Stimulated activated naive B cell treated with anti-CD40 and anti-IgM and Interleukin-4, amounts not matched to agents 10 μg/mL and 1 μg/mL and 100 μg/mL, for 72 hours (primary cell): ENCODE data around the gene SEMA3C.

Source experiments
- ATAC-seq, 2 donors: fragments of 150-1000 bp; cut with Tn5 transposase; replicated peaks; 2 replicates each; pipeline ENCODE4 v1.10.0; 2021; ENCODE audit warnings: moderate library complexity in 1 of 2
- DNase-seq: peaks from one replicate; pipeline ENCODE4 v3.0.0; 2021
- H3K27ac Mint-ChIP-seq: one replicate; pipeline ENCODE4 v1.8.0; 2022; ENCODE audit warnings: mild to moderate bottlenecking, mixed read lengths
- H3K27me3 Mint-ChIP-seq, 2 donors: one replicate each; pipeline ENCODE4 v1.8.0; 2022; ENCODE audit warnings: mixed read lengths in 2 of 2
- H3K36me3 Mint-ChIP-seq, 2 donors: one replicate each; pipeline ENCODE4 v1.8.0; 2022; ENCODE audit warnings: mixed read lengths in 2 of 2, mild to moderate bottlenecking in 1 of 2
- H3K4me1 Mint-ChIP-seq, 2 donors: one replicate each; pipeline ENCODE4 v1.8.0; 2022; ENCODE audit warnings: mixed read lengths in 2 of 2, mild to moderate bottlenecking in 1 of 2
- H3K4me3 Mint-ChIP-seq, 2 donors: one replicate each; pipeline ENCODE4 v1.8.0; 2022; ENCODE audit warnings: mild to moderate bottlenecking in 2 of 2, mixed read lengths in 2 of 2, moderate library complexity in 1 of 2
- H3K9me3 Mint-ChIP-seq, 2 donors: one replicate each; pipeline ENCODE4 v1.8.0; 2022; ENCODE audit warnings: mixed read lengths in 2 of 2, mild to moderate bottlenecking in 1 of 2

SEMA3C gene

DNA sequence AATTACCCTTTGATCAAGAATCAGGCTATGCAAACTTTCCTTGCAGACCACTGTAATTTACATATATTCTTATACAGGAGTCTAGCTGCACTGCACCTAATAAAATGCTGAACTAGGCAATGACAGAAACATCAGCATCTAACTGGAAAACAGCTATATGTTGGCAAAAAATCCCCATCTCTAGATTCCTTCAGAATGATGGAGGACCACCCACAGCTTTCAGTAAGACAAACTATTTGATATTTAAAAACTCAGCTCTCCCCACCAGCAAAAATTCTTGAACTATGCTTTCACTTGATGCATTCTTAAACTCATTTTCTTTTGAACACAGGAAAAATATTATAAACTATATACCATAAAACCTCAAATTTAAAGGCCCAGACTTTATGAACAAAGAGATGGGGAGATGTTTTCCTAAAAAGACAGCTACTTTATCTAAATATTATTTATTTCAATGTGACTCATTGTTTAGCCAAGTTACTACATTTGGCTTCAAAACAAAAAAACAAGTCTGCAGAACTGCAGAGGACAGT, 77.4 kb downstream of the SEMA3C start:
- H3K27ac Mint-ChIP-seq: no peak overlapping the region
- no peaks in the 10 kb centered on the region for H3K27me3 Mint-ChIP-seq
- no peaks in the 10 kb centered on the region for H3K4me1 Mint-ChIP-seq
- peaks cover 0 to 3% of the 10 kb centered on the region in 2 donors for H3K9me3 Mint-ChIP-seq
- no peak overlapping the region for H3K4me3 Mint-ChIP-seq
- no peak for DNase-seq
- H3K36me3 Mint-ChIP-seq: no peaks in the 10 kb centered on the region
- ATAC-seq: no peak

DNA sequence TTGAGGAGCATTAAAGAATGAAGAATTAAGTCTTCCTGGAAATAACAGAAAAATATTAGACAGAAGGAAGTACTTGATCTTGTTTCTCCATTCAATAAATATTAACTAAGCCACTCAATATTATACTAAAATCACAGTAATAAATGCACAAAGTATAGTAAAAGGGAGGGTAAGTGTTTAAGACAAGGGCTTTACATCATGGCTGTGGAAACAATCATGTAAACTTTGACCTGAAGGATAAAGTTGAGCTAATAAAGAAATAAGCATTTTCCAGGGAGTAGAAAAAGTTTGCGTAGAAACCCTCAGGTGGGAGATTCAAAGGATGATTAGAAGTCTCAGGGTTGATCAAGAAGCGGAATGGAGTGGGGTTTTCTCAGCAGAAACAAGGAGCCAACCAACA, 78.2 kb downstream of the SEMA3C start:
- H3K27ac Mint-ChIP-seq: no peak overlapping the region
- ATAC-seq (no peak), DNase-seq (no peak)

DNA sequence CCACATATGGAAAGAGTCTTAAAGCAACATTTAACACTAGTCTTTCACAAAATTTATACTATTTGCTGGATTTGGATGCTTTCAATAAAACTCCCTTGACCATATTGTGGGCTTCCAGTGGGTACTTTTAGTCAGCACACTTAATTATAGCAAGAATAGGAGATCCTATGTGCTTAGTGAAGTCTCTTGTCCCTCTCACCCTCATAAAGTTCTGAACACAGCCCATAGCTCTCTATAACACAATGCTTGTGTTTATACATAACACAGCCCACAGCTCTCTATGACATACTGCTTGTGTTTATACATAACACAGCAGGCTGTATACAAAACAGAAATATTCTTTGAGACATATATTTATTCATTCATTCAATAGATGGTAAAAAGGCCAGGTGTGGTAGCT, 79.0 kb downstream of the SEMA3C start:
- Mint-ChIP-seq H3K27me3 (no peaks in the 10 kb centered on the region), H3K36me3 (no peaks in the 10 kb centered on the region), H3K9me3 (peaks cover 0 to 1% of the 10 kb centered on the region in 2 donors), H3K27ac (no peak overlapping the region), H3K4me1 (no peaks in the 10 kb centered on the region), H3K4me3 (no peak overlapping the region)
- DNase-seq (no peak), ATAC-seq (no peak)

More for the DNA sequence above, 78.2 kb downstream of the SEMA3C start:
- Mint-ChIP-seq H3K27me3 (no peaks in the 10 kb centered on the region), H3K36me3 (no peaks in the 10 kb centered on the region), H3K4me1 (no peaks in the 10 kb centered on the region), H3K4me3 (no peak overlapping the region), H3K9me3 (peaks cover 0 to 3% of the 10 kb centered on the region in 2 donors)

DNA sequence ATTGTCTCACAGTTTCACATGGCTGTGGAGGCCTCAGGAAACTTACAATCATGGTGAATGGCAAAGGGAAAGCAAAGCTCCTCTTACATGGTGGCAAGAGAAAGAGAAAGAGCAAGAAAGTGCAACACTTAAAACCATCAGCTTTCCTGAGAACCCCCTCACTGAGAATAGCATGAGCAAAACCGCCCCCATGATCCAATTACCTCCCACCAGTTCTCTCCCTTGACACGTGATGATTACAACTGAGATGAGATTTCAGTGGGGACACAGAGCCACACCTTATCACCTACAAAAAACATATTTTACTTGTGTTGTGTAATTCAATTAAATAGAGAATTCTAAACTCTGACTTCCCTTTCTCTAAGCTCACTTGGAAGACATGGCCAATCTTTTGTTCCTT, 80.2 kb downstream of the SEMA3C start:
- H3K27ac Mint-ChIP-seq: no peak overlapping the region
- DNase-seq: no peak
- no peaks in the 10 kb centered on the region for H3K4me1 Mint-ChIP-seq
- no peaks in the 10 kb centered on the region for H3K9me3 Mint-ChIP-seq
- H3K27me3 Mint-ChIP-seq: no peaks in the 10 kb centered on the region
- H3K36me3 Mint-ChIP-seq: no peaks in the 10 kb centered on the region
- H3K4me3 Mint-ChIP-seq: no peak overlapping the region
- ATAC-seq: no peak

DNA sequence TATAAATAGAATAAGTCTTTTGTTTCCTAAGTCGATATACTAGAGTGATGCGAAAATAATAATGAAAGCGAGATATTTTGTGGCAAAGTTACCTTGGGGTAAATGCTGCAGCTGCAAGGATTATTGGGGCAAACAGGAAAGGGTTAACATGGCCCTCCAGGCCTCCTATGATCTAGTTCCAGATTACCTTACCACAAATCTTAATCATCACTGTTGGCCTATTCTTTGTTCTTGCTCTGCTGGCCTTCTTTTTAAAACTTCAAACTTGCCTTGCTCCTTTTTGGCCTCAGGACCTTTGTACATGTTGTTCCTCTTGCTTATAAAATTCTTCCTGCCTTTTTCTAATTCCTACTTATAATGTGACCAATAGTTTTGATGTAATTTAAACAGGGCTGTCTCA, 81.5 kb downstream of the SEMA3C start:
- no peaks in the 10 kb centered on the region for H3K36me3 Mint-ChIP-seq
- no peaks in the 10 kb centered on the region for H3K4me1 Mint-ChIP-seq
- DNase-seq (no peak), ATAC-seq (no peak)
- no peaks in the 10 kb centered on the region for H3K9me3 Mint-ChIP-seq
- no peak overlapping the region for H3K4me3 Mint-ChIP-seq
- no peaks in the 10 kb centered on the region for H3K27me3 Mint-ChIP-seq
- no peak overlapping the region for H3K27ac Mint-ChIP-seq

- Mint-ChIP-seq H3K4me3 (no peak overlapping the region), H3K27me3 (no peaks in the 10 kb centered on the region), H3K27ac (no peak overlapping the region), H3K4me1 (no peaks in the 10 kb centered on the region), H3K36me3 (no peaks in the 10 kb centered on the region), H3K9me3 (no peaks in the 10 kb centered on the region)
- ATAC-seq: no peak
- DNase-seq: no peak
These were observed 83.6 kb downstream of the SEMA3C start for GRCh38 chr7:80835251-80835650.

GRCh38 chr7:80833289-80834268, 85.3 kb downstream of the SEMA3C start:
- Mint-ChIP-seq H3K27ac (no peak overlapping the region), H3K36me3 (no peaks in the 10 kb centered on the region), H3K27me3 (no peaks in the 10 kb centered on the region), H3K9me3 (no peaks in the 10 kb centered on the region), H3K4me1 (no peaks in the 10 kb centered on the region), H3K4me3 (no peak overlapping the region)
- ATAC-seq (no peak), DNase-seq (no peak)

DNA sequence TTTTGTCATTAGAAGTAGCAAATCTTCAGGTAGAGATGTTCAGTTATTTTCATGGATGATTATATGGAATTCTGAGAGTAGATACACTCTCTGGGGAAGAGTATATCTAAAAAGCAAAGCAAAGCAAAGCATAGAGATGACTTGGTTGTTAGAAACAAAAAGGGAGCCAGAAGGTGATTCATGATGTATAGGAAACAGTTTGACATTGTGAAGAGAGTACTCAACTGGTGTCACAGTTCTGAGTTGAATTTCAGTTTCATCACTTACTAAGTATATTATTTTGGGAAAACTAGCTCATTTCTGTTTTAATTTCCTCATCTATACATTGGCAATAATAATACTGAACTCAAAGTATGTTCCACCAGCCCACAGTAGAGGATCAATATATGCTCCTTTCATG, 86.8 kb downstream of the SEMA3C start:
- H3K4me3 Mint-ChIP-seq: no peak overlapping the region
- no peak for ATAC-seq
- no peak overlapping the region for H3K27ac Mint-ChIP-seq
- H3K4me1 Mint-ChIP-seq: no peaks in the 10 kb centered on the region
- H3K9me3 Mint-ChIP-seq: no peaks in the 10 kb centered on the region
- H3K27me3 Mint-ChIP-seq: no peaks in the 10 kb centered on the region
- no peak for DNase-seq
- H3K36me3 Mint-ChIP-seq: no peaks in the 10 kb centered on the region

- no peaks in the 10 kb centered on the region for H3K9me3 Mint-ChIP-seq
- no peaks in the 10 kb centered on the region for H3K4me1 Mint-ChIP-seq
- H3K27me3 Mint-ChIP-seq: no peaks in the 10 kb centered on the region
- no peak overlapping the region for H3K27ac Mint-ChIP-seq
- no peak for DNase-seq
- no peak overlapping the region for H3K4me3 Mint-ChIP-seq
- ATAC-seq: no peak
- H3K36me3 Mint-ChIP-seq: no peaks in the 10 kb centered on the region
These were observed 88.1 kb downstream of the SEMA3C start for GRCh38 chr7:80830584-80831285.

DNA sequence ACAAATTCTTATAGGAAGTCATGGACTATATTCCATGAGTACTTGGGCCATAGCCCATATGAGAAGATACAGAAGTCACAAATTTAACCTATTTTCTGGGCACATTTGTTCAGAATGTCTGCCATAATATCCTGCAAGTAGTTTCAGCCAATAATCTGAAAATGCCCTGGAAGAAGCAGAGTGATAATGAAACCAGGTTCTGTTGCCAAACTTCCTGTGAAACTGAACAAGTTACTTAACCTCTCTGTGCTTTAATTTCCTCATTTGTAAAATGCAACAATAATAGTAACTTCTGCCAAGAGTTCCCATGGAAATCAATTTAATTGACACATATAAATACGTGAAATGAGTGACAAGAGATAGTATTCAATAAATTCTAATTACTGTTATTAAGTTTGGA, 88.8 kb downstream of the SEMA3C start:
- H3K27me3 Mint-ChIP-seq: no peaks in the 10 kb centered on the region
- H3K9me3 Mint-ChIP-seq: no peaks in the 10 kb centered on the region
- no peaks in the 10 kb centered on the region for H3K4me1 Mint-ChIP-seq
- no peak overlapping the region for H3K27ac Mint-ChIP-seq
- no peak for DNase-seq
- no peak for ATAC-seq
- no peak overlapping the region for H3K4me3 Mint-ChIP-seq
- no peaks in the 10 kb centered on the region for H3K36me3 Mint-ChIP-seq

DNA sequence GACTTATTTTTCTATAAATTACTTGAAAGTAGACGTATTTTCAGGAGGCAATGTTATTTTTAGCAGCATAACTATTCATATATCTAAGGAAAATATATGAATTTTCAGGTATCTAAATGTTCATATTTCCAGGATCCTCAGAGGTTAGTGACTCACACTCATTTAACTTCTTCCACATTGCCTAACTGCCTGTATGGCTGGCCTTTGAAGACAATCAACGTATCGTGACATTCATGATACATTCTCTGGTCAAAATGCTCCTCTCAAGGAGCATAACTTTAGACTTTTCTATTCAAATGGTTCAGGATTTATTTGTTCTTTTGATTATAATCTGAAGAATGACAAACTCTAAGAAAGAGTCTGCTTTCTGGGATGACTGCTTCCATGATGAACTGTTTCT, 89.3 kb downstream of the SEMA3C start:
- H3K4me1 Mint-ChIP-seq: no peaks in the 10 kb centered on the region
- no peak overlapping the region for H3K4me3 Mint-ChIP-seq
- ATAC-seq (no peak), DNase-seq (no peak)
- no peak overlapping the region for H3K27ac Mint-ChIP-seq
- H3K36me3 Mint-ChIP-seq: no peaks in the 10 kb centered on the region
- H3K27me3 Mint-ChIP-seq: no peaks in the 10 kb centered on the region
- no peaks in the 10 kb centered on the region for H3K9me3 Mint-ChIP-seq

GRCh38 chr7:80827239-80827633, 91.6 kb downstream of the SEMA3C start:
- ATAC-seq (no peak), DNase-seq (no peak)
- no peaks in the 10 kb centered on the region for H3K27me3 Mint-ChIP-seq
- no peaks in the 10 kb centered on the region for H3K9me3 Mint-ChIP-seq
- no peak overlapping the region for H3K4me3 Mint-ChIP-seq
- H3K27ac Mint-ChIP-seq: no peak overlapping the region
- H3K36me3 Mint-ChIP-seq: no peaks in the 10 kb centered on the region
- H3K4me1 Mint-ChIP-seq: no peaks in the 10 kb centered on the region

DNA sequence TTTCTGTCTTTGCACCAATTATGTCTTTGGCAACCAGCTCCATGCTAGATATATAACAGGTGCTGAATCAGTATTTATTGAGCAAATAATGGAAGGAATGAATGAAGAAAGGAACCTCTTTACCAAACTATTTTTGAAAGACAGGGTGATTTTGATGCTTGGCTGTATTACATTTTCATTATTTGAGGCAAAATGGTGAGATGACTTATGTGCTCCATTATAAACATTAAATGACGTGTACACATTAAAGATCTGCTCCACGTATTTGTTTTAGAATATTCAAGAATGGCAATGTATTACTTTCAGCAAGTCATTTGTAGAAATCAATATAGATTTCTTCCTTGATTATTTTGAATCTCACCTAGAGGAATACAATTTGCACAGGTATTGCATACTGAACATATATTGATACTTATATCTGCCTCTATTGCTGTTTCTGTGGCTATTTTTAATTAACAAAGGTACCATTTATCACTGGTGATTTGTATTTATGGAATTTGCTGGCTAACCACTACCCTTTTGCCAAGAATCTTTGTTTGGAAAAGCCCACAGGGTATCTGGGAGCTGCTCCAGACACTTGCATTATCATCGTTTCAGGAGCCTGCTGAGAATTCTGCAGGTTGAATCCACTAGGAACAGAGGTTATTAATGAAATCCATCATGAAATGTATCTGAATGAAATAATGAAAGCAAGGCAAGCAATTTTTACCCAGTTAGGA, 92.2 kb downstream of the SEMA3C start:
- ATAC-seq (no peak), DNase-seq (no peak)
- Mint-ChIP-seq H3K4me3 (no peak overlapping the region), H3K27ac (no peak overlapping the region), H3K4me1 (no peaks in the 10 kb centered on the region), H3K9me3 (no peaks in the 10 kb centered on the region), H3K27me3 (no peaks in the 10 kb centered on the region), H3K36me3 (no peaks in the 10 kb centered on the region)

- no peak overlapping the region for H3K4me3 Mint-ChIP-seq
- no peaks in the 10 kb centered on the region for H3K9me3 Mint-ChIP-seq
- DNase-seq (no peak), ATAC-seq (no peak)
- no peaks in the 10 kb centered on the region for H3K36me3 Mint-ChIP-seq
- no peak overlapping the region for H3K27ac Mint-ChIP-seq
- no peaks in the 10 kb centered on the region for H3K4me1 Mint-ChIP-seq
- H3K27me3 Mint-ChIP-seq: no peaks in the 10 kb centered on the region
These were observed 93.4 kb downstream of the SEMA3C start for GRCh38 chr7:80825499-80825898.
